Central memory CD8-positive, alpha-beta T cell (primary cell): ENCODE data around the gene GRHL3.

Experiments used
- ATAC-seq: fragments of 150-1000 bp; cut with Tn5 transposase; replicated peaks from 2 replicates; pipeline ENCODE4 v1.10.0; 2022; ENCODE audit warnings: mild to moderate bottlenecking, moderate FRiP score, moderate number of reproducible peaks; ENCODE audit not compliant: poor library complexity, severe bottlenecking; ENCODE audit errors: extremely low read depth
- DNase-seq, 2 donors: peaks; one replicate each; pipeline ENCODE4 v3.0.0; 2021; ENCODE audit warnings: low spot score in 2 of 2
- H3K27ac Mint-ChIP-seq: one replicate; pipeline ENCODE4 v1.8.0; 2022; ENCODE audit warnings: low read depth, mild to moderate bottlenecking, moderate library complexity, mixed read lengths
- H3K27me3 Mint-ChIP-seq: one replicate; pipeline ENCODE4 v1.8.0; 2022; ENCODE audit warnings: mixed read lengths
- H3K36me3 Mint-ChIP-seq: one replicate; pipeline ENCODE4 v1.8.0; 2022; ENCODE audit warnings: mild to moderate bottlenecking, moderate library complexity, mixed read lengths; ENCODE audit not compliant: insufficient read depth
- H3K4me1 Mint-ChIP-seq: one replicate; pipeline ENCODE4 v1.8.0; 2022; ENCODE audit warnings: mixed read lengths
- H3K4me3 Mint-ChIP-seq: one replicate; pipeline ENCODE4 v1.8.0; 2022; ENCODE audit warnings: mild to moderate bottlenecking, moderate library complexity, mixed read lengths
- H3K9me3 Mint-ChIP-seq: one replicate; pipeline ENCODE4 v1.8.0; 2022; ENCODE audit warnings: mixed read lengths

GRHL3 gene

GRCh38 chr1:24311741-24312140, 7.4 kb upstream of the GRHL3 start:
- H3K4me1 Mint-ChIP-seq = no peaks in the 10 kb centered on the region
- peaks cover 14% of the 10 kb centered on the region for H3K27me3 Mint-ChIP-seq
- no peaks in the 10 kb centered on the region for H3K36me3 Mint-ChIP-seq
- no peak overlapping the region for H3K4me3 Mint-ChIP-seq
- no peak overlapping the region for H3K27ac Mint-ChIP-seq
- DNase-seq (no peak), ATAC-seq (no peak)
- H3K9me3 Mint-ChIP-seq = no peaks in the 10 kb centered on the region

- Mint-ChIP-seq H3K9me3 (no peaks in the 10 kb centered on the region), H3K36me3 (peaks cover 2% of the 10 kb centered on the region), H3K4me3 (no peak overlapping the region), H3K27me3 (peaks cover 43% of the 10 kb centered on the region), H3K27ac (no peak overlapping the region), H3K4me1 (peaks cover 19% of the 10 kb centered on the region)
- no peak for DNase-seq
- no peak for ATAC-seq
Observed at GRCh38 chr1:24315391-24315790, 3.8 kb upstream of the GRHL3 start.

- Mint-ChIP-seq H3K27me3 (peaks cover 55% of the 10 kb centered on the region), H3K4me1 (peaks cover 32% of the 10 kb centered on the region), H3K27ac (no peak overlapping the region), H3K36me3 (peaks cover 2% of the 10 kb centered on the region), H3K4me3 (no peak overlapping the region), H3K9me3 (no peaks in the 10 kb centered on the region)
- no peak for ATAC-seq
- no peak for DNase-seq
Observed at GRCh38 chr1:24316645-24317044, 2.5 kb upstream of the GRHL3 start.

- Mint-ChIP-seq H3K27ac (no peak overlapping the region), H3K36me3 (peaks cover 4% of the 10 kb centered on the region), H3K27me3 (peaks cover 55% of the 10 kb centered on the region), H3K9me3 (no peaks in the 10 kb centered on the region), H3K4me3 (no peak overlapping the region), H3K4me1 (peaks cover 35% of the 10 kb centered on the region)
- ATAC-seq (no peak), DNase-seq (no peak)
Observed at GRCh38 chr1:24317081-24317480, 2.1 kb upstream of the GRHL3 start.

GRCh38 chr1:24317956-24318614, 1.1 kb upstream of the GRHL3 start:
- Mint-ChIP-seq H3K27me3 (peaks cover 55% of the 10 kb centered on the region), H3K9me3 (no peaks in the 10 kb centered on the region), H3K27ac (no peak overlapping the region), H3K4me1 (peaks cover 39% of the 10 kb centered on the region), H3K36me3 (peaks cover 10% of the 10 kb centered on the region), H3K4me3 (no peak overlapping the region)
- no peak for ATAC-seq
- DNase-seq = no peak

- peaks cover 10% of the 10 kb centered on the region for H3K36me3 Mint-ChIP-seq
- H3K9me3 Mint-ChIP-seq = no peaks in the 10 kb centered on the region
- peak overlapping the region; percentile 60 for H3K4me3 Mint-ChIP-seq
- H3K27me3 Mint-ChIP-seq = peaks cover 55% of the 10 kb centered on the region
- DNase-seq (no peak), ATAC-seq (no peak)
- no peak overlapping the region for H3K27ac Mint-ChIP-seq
- peaks cover 39% of the 10 kb centered on the region for H3K4me1 Mint-ChIP-seq
Observed at GRCh38 chr1:24318615-24319311, 394 bp upstream of the GRHL3 start.

- no peak for DNase-seq
- H3K4me1 Mint-ChIP-seq = peaks cover 39% of the 10 kb centered on the region
- H3K27ac Mint-ChIP-seq = no peak overlapping the region
- ATAC-seq = no peak
- H3K27me3 Mint-ChIP-seq = peaks cover 55% of the 10 kb centered on the region
- H3K4me3 Mint-ChIP-seq = no peak overlapping the region
- no peaks in the 10 kb centered on the region for H3K9me3 Mint-ChIP-seq
- peaks cover 10% of the 10 kb centered on the region for H3K36me3 Mint-ChIP-seq
Observed at GRCh38 chr1:24319962-24320361, 805 bp downstream of the GRHL3 start.

- Mint-ChIP-seq H3K4me3 (peak overlapping the region; percentile 82), H3K27ac (no peak overlapping the region)
Observed at GRCh38 chr1:24321126-24321525, 2.0 kb downstream of the GRHL3 start.

GRCh38 chr1:24321697-24322469, 2.7 kb downstream of the GRHL3 start:
- Mint-ChIP-seq H3K4me1 (peaks cover 39% of the 10 kb centered on the region), H3K9me3 (no peaks in the 10 kb centered on the region), H3K4me3 (peak overlapping the region; percentile 82), H3K36me3 (peaks cover 12% of the 10 kb centered on the region), H3K27ac (peak overlapping the region; percentile 86), H3K27me3 (peaks cover 47% of the 10 kb centered on the region)
- DNase-seq = peak; percentile 42 to 60
- peak; percentile 89 for ATAC-seq

More at GRCh38 chr1:24321126-24321525, 2.0 kb downstream of the GRHL3 start:
- ATAC-seq (no peak), DNase-seq (no peak)
- Mint-ChIP-seq H3K4me1 (peaks cover 39% of the 10 kb centered on the region), H3K36me3 (peaks cover 11% of the 10 kb centered on the region), H3K27me3 (peaks cover 54% of the 10 kb centered on the region), H3K9me3 (no peaks in the 10 kb centered on the region)

- Mint-ChIP-seq H3K4me3 (peak overlapping the region; percentile 82), H3K36me3 (peaks cover 12% of the 10 kb centered on the region), H3K4me1 (peaks cover 39% of the 10 kb centered on the region), H3K9me3 (no peaks in the 10 kb centered on the region), H3K27ac (peak overlapping the region; percentile 86), H3K27me3 (peaks cover 39% of the 10 kb centered on the region)
- DNase-seq (no peak), ATAC-seq (no peak)
Observed at GRCh38 chr1:24322470-24323177, 3.5 kb downstream of the GRHL3 start.

- Mint-ChIP-seq H3K27ac (no peak overlapping the region), H3K4me3 (no peak overlapping the region), H3K36me3 (peaks cover 12% of the 10 kb centered on the region), H3K4me1 (peaks cover 39% of the 10 kb centered on the region), H3K9me3 (no peaks in the 10 kb centered on the region), H3K27me3 (peaks cover 33% of the 10 kb centered on the region)
- ATAC-seq = no peak
- DNase-seq = no peak
Observed at GRCh38 chr1:24323281-24323680, 4.1 kb downstream of the GRHL3 start.

GRCh38 chr1:24324903-24325302, 5.7 kb downstream of the GRHL3 start:
- Mint-ChIP-seq H3K36me3 (peaks cover 12% of the 10 kb centered on the region), H3K4me1 (peaks cover 29% of the 10 kb centered on the region), H3K27ac (no peak overlapping the region), H3K9me3 (no peaks in the 10 kb centered on the region), H3K4me3 (no peak overlapping the region), H3K27me3 (peaks cover 17% of the 10 kb centered on the region)
- no peak for ATAC-seq
- DNase-seq = no peak
